ENCODE measurements around the gene LYSMD2.

GRCh38 chr15:51768018-51768417 is 30.6 kb upstream of the LYSMD2 start:
- no peak for TF ChIP-seq CTCF (IDR thresholded peaks at IDR 0.05)
- TF ChIP-seq ZNF232 (CRISPR knock-in tag; IDR thresholded peaks at IDR 0.05) = no peak
- no peak for TF ChIP-seq TEAD4 (CRISPR knock-in tag; IDR thresholded peaks at IDR 0.05)
- no peak for TF ChIP-seq ZNF138 (CRISPR knock-in tag; conservative IDR thresholded peaks at IDR 0.05)
- TF ChIP-seq MAX (CRISPR knock-in tag; IDR thresholded peaks at IDR 0.05) = no peak
- TF ChIP-seq NR3C1 (CRISPR knock-in tag; conservative IDR thresholded peaks at IDR 0.05; ENCODE audit: low read depth) = no peak
- no peak for TF ChIP-seq MYBL2 (CRISPR knock-in tag; IDR thresholded peaks at IDR 0.05)
- TF ChIP-seq NR2C2 (CRISPR knock-in tag; IDR thresholded peaks at IDR 0.05) = no peak
- TF ChIP-seq, protein P1, sequence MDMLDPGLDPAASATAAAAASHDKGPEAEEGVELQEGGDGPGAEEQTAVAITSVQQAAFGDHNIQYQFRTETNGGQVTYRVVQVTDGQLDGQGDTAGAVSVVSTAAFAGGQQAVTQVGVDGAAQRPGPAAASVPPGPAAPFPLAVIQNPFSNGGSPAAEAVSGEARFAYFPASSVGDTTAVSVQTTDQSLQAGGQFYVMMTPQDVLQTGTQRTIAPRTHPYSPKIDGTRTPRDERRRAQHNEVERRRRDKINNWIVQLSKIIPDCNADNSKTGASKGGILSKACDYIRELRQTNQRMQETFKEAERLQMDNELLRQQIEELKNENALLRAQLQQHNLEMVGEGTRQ (CRISPR knock-in tag; IDR thresholded peaks at IDR 0.05) = no peak
- TF ChIP-seq ZNF671 (CRISPR knock-in tag; IDR thresholded peaks at IDR 0.05) = no peak
- TF ChIP-seq CREB1 (CRISPR knock-in tag; IDR thresholded peaks at IDR 0.05) = no peak
- TF ChIP-seq ETV6 (CRISPR knock-in tag; IDR thresholded peaks at IDR 0.05) = no peak
- TF ChIP-seq USF1 (CRISPR knock-in tag; IDR thresholded peaks at IDR 0.05) = no peak
- no peak for TF ChIP-seq E2F5 (CRISPR knock-in tag; IDR thresholded peaks at IDR 0.05)

Measured in WTC11 (cell line).